ENCODE data around the gene ASB10.

The ASB10 gene

DNA sequence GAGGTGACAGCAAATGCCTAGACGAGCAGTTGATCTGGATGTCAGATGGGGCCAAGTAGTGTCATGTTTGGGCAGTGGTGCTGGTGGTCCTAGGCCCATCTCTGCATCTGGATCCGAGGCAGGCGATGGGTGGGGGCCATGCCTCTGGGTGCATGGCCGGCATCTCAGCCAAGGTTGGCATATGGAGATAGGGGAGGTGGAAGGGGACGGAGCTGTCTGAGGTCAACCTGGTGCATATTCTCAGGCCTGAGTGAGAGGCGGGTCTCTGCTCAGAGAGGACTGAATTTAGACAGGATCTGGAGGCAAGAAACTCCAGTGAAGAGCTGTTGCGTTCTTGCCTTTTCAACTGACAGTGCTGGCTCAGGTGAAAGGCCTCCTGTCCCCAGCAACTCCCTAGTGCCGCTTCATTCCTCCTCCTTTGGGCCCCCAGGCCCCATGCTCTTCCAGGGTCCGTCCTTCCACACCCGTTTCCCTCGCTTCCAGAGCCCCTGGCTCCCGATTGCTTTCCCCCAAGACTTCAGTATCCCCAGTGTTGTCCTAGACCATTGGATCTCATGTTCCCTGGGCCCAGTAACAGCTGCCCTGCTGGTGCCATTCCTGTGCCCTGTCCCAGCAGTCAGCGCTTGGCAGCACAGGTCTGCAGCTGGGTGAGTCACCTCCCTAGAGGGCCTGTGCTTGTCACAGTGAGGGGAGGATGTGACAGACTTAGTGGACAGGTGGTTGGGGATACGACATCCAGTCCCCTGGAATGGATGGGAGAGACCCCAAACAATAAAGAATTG, 52.1 kb downstream of the ASB10 start:
- no peaks in the 10 kb centered on the region for H3K36me3 ChIP-seq (ENCODE audit: low read length)

DNA sequence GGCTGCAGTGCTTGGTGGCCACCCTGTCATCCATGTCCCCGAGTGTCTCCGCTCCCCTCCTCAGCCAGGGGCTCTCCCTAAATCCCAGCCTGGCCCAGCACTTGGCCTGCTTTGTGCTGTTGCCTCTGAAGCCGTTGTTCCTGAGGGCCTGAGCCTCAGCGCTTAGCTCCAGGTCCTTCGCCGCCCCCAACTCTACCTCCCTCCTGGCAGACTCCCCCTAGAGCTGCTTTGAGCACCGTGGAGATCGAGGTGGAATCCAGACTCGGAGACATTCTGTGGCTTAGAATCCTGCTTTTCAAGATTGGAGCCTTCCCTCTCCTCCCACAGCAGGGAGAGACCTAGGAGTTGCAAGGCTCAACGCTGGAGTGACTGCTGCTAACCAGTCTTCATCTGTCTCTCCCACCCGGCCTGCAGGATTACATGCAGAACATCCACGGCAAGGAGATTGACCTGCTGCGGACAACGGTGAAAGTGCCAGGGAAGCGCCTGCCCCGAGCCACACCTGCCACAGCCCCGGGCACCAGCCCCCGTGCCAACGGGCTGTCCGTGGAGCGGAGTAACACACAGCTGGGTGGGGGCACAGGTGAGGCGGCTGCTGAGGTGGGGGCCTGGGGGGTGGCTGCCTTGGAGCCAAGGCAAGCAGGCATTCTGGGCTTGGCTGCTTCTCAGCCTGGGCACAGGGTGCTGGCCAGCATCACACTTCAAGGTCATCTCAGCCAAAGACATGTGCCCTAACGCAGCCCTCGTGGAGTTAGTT, 52.9 kb downstream of the ASB10 start:
- TF ChIP-seq EZH2phosphoT487 (conservative IDR thresholded peaks at IDR 0.05; ENCODE audit: low read length) = no peak
- H3K36me3 ChIP-seq (ENCODE audit: low read length) = no peaks in the 10 kb centered on the region
- H4K20me1 ChIP-seq (ENCODE audit: low read depth, low read length) = no peaks in the 10 kb centered on the region

More for the DNA sequence above, 52.1 kb downstream of the ASB10 start:
- Histone ChIP-seq H2AFZ (ENCODE audit: low read depth, low read length, severe bottlenecking) (no peak overlapping the region), H3K79me2 (ENCODE audit: insufficient read depth, low read length) (no peaks in the 10 kb centered on the region), H3K9me2 (replicated peaks; ENCODE audit: insufficient read depth, low read length) (no peaks in the 10 kb centered on the region), H3K27ac (ENCODE audit: low read depth, low read length) (no peak overlapping the region), H3F3A (ENCODE audit: insufficient read depth) (no peaks in the 10 kb centered on the region), H3K9me3 (ENCODE audit: insufficient read depth, low read length) (no peaks in the 10 kb centered on the region), H3K9ac (ENCODE audit: low read length) (no peak overlapping the region), H3K27me3 (ENCODE audit: low read length) (no peaks in the 10 kb centered on the region), H3K4me3 (ENCODE audit: insufficient read depth, low read length, poor library complexity, severe bottlenecking) (no peak overlapping the region), H4K20me1 (ENCODE audit: low read depth, low read length) (no peaks in the 10 kb centered on the region), H3K4me2 (ENCODE audit: low read depth, low read length, poor library complexity, severe bottlenecking) (no peak overlapping the region)
- TF ChIP-seq EZH2phosphoT487 (conservative IDR thresholded peaks at IDR 0.05; ENCODE audit: low read length) = no peak
- TF ChIP-seq, protein P1, sequence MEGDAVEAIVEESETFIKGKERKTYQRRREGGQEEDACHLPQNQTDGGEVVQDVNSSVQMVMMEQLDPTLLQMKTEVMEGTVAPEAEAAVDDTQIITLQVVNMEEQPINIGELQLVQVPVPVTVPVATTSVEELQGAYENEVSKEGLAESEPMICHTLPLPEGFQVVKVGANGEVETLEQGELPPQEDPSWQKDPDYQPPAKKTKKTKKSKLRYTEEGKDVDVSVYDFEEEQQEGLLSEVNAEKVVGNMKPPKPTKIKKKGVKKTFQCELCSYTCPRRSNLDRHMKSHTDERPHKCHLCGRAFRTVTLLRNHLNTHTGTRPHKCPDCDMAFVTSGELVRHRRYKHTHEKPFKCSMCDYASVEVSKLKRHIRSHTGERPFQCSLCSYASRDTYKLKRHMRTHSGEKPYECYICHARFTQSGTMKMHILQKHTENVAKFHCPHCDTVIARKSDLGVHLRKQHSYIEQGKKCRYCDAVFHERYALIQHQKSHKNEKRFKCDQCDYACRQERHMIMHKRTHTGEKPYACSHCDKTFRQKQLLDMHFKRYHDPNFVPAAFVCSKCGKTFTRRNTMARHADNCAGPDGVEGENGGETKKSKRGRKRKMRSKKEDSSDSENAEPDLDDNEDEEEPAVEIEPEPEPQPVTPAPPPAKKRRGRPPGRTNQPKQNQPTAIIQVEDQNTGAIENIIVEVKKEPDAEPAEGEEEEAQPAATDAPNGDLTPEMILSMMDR (IDR thresholded peaks at IDR 0.05; ENCODE audit: insufficient read depth, low read length, poor library complexity, severe bottlenecking) = no peak

DNA sequence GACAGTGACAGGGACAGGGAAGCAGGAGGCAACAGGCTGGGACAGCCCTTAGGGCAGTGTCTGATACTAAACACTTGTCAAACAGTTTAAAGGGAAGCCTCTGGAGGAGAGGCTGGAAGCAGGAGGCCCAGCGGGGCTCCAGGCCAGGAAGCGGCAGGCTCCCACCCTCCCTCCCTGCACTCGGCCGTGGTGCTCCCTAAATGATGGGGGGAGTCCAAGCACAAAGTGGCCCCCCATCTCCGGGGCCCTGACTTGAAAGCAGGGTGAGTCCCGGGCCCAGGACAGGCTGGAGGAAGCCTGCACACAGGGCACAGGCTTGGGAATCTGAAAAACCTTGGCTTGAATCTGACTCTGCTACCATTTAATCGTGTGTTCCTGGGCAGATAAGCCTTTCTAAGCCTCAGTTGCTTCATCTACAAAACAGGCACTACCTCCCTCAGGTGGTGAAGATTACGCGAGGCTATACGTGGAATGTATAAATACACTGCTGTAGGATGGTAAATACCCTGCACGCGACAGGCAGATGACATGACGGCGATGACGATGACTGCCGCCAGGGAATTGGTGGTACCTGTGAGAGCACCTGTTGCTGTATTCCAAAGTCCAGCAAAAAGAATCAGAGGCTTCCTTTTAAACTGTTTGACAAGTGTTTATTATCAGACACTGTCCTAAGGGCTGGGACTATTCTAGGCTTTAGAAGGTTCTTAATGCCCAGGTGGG, 53.6 kb downstream of the ASB10 start:
- no peaks in the 10 kb centered on the region for H4K20me1 ChIP-seq (ENCODE audit: low read depth, low read length)
- H3K36me3 ChIP-seq (ENCODE audit: low read length) = no peaks in the 10 kb centered on the region
- no peak overlapping the region for H3K27ac ChIP-seq (ENCODE audit: low read depth, low read length)
- no peaks in the 10 kb centered on the region for H3F3A ChIP-seq (ENCODE audit: insufficient read depth)
- H2AFZ ChIP-seq (ENCODE audit: low read depth, low read length, severe bottlenecking) = no peak overlapping the region
- H3K9ac ChIP-seq (ENCODE audit: low read length) = no peak overlapping the region
- TF ChIP-seq, protein P1 (IDR thresholded peaks at IDR 0.05; ENCODE audit: insufficient read depth, low read length, poor library complexity, severe bottlenecking) = no peak
- TF ChIP-seq EZH2phosphoT487 (conservative IDR thresholded peaks at IDR 0.05; ENCODE audit: low read length) = no peak
- H3K9me2 ChIP-seq (replicated peaks; ENCODE audit: insufficient read depth, low read length) = no peaks in the 10 kb centered on the region
- no peak overlapping the region for H3K4me3 ChIP-seq (ENCODE audit: insufficient read depth, low read length, poor library complexity, severe bottlenecking)
- no peak overlapping the region for H3K4me2 ChIP-seq (ENCODE audit: low read depth, low read length, poor library complexity, severe bottlenecking)
- H3K27me3 ChIP-seq (ENCODE audit: low read length) = no peaks in the 10 kb centered on the region
- H3K9me3 ChIP-seq (ENCODE audit: insufficient read depth, low read length) = no peaks in the 10 kb centered on the region
- no peaks in the 10 kb centered on the region for H3K79me2 ChIP-seq (ENCODE audit: insufficient read depth, low read length)

More for the DNA sequence above, 52.9 kb downstream of the ASB10 start:
- Histone ChIP-seq H3K27me3 (ENCODE audit: low read length) (no peaks in the 10 kb centered on the region), H3F3A (ENCODE audit: insufficient read depth) (no peaks in the 10 kb centered on the region), H3K9me2 (replicated peaks; ENCODE audit: insufficient read depth, low read length) (no peaks in the 10 kb centered on the region), H3K27ac (ENCODE audit: low read depth, low read length) (no peak overlapping the region), H3K9me3 (ENCODE audit: insufficient read depth, low read length) (no peaks in the 10 kb centered on the region), H3K9ac (ENCODE audit: low read length) (no peak overlapping the region), H2AFZ (ENCODE audit: low read depth, low read length, severe bottlenecking) (no peak overlapping the region), H3K4me3 (ENCODE audit: insufficient read depth, low read length, poor library complexity, severe bottlenecking) (no peak overlapping the region), H3K4me2 (ENCODE audit: low read depth, low read length, poor library complexity, severe bottlenecking) (no peak overlapping the region), H3K79me2 (ENCODE audit: insufficient read depth, low read length) (no peaks in the 10 kb centered on the region)

All from SU-DHL-6 (cell line).